Measurements from ENCODE around the gene MAGI2. TPM values are rescaled to one million over a fixed set of nuclear protein-coding genes. Genes with fewer than 3 reads are reported as not detected.

The MAGI2 gene
- total RNA-seq, 1 donor from 2014 or later = 6.0 TPM

DNA sequence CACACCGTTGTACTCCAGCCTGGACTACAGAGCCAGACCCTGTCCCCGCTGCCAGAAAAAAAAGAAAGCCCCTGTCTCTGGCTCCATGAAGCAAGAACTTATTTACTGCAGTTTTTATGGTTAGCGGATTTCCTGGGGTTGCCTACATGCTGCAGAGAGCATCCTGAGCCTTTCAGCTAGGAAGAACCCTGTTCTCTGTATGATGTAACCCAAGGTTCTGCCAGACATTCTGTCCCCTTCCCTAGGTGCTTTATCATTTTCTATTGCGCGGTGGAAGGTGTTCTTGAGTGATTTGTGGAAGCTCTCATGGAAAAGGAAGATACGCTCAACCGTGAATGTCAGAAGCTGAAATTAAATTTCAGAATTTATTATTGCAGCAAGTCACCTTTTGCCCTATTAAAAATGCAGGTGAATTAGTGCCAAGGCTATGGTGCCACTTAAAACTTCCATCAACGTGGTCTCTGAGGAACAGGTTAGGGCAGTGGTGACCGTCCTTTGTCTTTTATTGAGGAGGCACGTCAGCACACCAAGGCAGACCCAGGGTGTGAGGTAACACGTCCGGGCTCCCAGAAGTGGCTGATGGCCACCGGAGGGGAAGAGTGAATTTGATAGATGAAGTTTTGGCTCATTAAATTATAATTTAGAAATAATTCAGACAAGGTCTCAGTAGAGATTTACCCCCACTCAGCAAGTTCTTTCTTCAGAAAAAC is 1381.8 kb downstream of the MAGI2 start:
- no peak for DNase-seq (ENCODE audit: low read depth)

DNA sequence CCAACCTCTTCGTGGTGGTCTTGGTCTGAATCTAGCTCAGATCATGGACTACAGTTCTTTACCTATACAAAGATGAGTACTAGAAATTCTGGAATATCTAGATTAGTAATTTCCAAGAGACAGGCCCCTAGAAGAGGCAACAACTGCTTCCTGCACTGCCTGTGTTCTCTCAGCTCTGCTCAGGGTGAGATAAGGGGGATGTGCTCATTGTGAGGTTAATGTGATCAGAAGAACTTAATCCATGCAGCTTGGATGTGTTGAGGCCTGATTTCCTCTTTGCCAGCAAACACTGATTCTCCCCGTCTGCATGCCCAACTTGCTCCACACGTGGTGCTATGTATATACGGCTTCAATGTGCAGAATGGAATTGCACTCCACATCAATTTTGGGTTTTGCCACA is 1386.9 kb downstream of the MAGI2 start:
- DNase-seq (ENCODE audit: low read depth) = no peak

DNA sequence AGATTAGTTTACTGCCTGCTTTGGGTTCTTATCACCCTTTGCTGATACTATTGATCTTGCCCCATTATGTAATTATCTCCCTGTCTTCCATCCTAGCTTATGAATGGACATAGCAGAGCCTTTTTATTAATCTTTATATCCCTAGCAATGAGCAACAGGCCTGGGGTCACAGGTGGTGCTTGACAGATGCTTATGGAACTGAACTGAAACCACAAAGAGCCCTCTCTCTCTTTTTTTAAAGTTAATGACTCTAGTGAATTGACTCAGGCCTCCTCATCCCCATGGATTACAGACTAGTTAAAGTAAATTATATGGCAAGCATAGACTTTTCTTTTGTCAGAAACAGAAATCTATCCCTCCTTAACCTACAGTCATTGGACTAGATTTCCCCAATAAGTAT is 1389.7 kb downstream of the MAGI2 start:
- DNase-seq (ENCODE audit: low read depth) = peak; percentile 59

DNA sequence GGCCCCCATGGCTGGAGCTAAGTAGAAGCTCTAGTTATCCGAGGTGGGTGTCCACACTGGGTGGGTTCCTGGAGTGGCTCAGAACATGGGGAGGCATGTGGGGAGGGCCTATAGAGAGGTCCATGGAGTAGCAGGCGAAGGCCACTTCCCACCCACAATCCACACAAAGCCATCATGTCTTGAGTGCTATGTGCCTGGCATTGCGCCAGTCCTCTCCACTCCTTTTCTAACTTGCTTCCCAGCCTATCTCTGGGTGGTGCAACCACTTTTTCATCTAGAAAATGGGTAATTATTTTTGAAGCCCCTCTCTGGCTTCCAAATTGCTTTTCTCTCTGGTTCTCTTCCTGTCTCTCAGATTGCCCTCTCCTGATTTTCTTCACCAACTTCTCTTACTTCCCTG is 1391.3 kb downstream of the MAGI2 start:
- no peak for DNase-seq (ENCODE audit: low read depth)

DNA sequence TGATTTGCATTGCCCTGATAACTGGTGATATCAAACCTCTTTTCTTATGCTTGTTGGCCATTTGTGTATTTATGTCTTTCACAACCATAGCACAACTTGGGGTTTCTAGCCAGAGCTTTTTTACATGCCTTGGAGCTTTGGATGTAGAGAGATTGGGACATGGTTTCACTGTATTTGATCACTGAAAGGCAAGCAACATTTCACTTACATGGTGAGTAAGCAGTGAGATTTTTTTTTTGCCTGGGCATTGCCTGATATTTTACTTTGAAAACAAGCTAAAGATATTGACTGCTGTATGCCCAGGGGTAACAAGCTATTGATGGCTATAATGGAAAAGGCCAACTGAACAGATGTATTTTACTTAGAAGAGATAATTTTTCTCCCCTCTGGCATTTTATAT is 1395.9 kb downstream of the MAGI2 start:
- peak; percentile 20 for DNase-seq (ENCODE audit: low read depth)

DNA sequence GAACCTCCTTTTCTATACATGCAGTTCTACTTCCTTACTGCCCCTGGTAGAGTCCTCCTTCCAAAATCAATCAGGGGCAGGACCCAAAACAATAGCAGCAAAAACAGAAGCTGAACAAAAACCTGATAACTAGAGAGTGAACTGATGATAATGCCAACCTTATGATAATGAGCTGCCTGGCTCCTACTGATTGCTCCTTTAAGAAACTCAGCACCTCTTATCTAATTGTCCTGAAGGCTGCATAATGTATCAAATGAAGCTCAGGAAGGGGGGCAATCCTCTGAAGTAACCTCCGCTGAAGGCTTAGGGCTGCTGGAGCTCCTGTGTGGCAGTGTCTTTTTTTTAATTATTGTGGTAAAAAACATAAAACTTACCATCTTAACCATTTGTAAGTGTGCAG is 1397.9 kb downstream of the MAGI2 start:
- no peak for DNase-seq (ENCODE audit: low read depth)

DNA sequence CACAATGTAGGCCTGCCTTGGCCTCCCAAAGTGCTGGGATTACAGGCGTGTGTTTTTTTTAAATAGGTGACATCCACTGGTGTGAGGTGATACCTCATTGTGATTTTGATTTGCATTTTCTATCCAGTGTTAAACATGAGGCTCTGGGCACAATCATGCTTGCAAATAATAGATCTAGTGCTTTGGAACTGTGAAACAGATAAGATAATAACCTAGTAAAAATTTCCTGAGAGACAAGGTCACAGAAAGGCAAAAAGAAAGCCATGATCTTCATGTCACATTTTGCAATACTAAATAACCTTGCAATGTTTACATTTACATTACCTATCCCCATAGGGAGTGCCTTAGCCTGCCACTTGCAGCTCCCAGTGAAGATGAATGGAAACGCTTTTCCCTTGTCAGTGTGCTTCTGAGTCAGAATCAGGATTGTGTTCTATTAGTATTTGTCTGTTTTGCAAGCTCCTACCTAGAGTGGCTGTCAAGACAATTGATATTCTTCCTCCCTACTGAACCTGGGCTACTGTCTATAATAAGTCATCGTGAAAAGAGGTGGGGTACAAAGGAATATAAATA is 1398.4 kb downstream of the MAGI2 start:
- no peak for DNase-seq (ENCODE audit: low read depth)

DNA sequence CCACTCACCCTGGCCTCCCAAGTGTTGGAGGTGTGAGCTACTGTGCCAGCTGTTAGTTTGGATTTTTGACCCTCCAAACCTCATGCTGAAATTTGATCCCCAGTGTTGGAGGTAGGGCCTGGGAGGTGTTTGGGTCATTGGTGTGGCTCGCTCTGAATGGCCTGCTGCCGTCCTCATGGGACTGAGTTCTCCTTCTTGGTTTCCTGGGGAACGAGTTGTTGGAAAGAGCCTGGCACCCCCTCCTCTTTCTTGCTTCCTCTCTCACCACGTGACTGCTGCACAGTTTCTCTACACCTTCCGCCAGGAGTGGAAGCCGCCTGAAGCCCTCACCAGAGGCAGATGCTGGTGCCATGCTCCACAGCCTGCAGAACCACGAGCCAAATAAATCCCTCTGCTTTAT is 1401.4 kb downstream of the MAGI2 start:
- DNase-seq (ENCODE audit: low read depth) = peak; percentile 34

DNA sequence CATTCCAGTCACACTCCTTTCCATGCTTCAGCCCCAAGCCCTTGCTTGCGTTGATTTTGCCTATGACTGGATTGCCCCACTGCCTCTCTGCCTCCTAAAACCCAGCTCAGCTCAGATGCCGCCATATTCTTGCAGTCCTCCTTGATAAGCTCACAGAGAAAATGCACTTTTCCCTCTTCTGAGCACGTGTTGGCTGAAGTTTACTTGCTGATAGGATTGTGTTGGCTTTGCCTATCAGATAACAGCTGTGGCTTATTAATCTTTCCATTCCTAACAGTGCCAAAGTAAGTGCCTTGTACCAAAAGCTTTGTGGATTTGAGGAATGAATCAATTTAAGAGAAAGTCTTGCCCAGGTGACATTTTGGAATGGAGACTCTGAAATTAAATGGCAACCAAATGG is 1405.7 kb downstream of the MAGI2 start:
- no peak for DNase-seq (ENCODE audit: low read depth)

DNA sequence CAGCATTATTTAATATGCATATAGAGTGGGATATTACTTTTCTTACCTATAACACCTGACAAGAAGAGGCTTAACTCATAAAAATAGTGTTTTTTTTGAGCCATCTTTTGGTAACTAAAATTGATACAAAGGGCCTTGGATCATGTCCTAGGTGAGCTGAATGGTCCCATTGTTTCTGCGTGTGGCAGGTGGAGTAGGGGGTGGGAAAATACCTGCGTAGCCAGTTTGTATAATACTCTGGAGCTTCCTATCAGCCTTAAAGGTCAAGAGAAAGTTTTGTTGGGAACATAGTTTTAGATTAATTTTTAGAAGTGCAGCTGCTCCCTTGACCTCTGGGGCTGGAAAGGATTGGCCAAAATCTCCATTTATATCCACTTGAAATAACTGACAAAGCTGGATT is 1410.3 kb downstream of the MAGI2 start:
- DNase-seq (ENCODE audit: low read depth) = no peak

DNA sequence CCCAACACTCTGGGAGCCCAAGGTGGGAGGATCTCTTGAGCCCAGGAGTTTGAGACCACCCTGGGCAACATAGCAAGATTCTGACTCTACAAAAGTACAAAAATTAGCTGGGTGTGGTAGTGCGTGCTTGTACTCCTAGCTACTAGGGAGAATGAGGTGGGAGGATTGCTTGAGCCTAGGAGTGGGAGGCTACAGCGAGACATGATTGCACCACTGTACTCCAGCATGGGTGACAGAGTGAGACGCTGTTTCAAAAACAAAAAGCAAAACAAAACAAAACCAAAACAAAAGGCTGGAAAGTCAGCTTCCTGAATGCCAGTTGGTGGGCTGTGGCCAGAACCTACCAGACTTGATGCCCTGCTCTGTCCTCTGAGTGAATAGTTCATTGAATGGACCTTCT is 1412.0 kb downstream of the MAGI2 start:
- DNase-seq (ENCODE audit: low read depth) = no peak

DNA sequence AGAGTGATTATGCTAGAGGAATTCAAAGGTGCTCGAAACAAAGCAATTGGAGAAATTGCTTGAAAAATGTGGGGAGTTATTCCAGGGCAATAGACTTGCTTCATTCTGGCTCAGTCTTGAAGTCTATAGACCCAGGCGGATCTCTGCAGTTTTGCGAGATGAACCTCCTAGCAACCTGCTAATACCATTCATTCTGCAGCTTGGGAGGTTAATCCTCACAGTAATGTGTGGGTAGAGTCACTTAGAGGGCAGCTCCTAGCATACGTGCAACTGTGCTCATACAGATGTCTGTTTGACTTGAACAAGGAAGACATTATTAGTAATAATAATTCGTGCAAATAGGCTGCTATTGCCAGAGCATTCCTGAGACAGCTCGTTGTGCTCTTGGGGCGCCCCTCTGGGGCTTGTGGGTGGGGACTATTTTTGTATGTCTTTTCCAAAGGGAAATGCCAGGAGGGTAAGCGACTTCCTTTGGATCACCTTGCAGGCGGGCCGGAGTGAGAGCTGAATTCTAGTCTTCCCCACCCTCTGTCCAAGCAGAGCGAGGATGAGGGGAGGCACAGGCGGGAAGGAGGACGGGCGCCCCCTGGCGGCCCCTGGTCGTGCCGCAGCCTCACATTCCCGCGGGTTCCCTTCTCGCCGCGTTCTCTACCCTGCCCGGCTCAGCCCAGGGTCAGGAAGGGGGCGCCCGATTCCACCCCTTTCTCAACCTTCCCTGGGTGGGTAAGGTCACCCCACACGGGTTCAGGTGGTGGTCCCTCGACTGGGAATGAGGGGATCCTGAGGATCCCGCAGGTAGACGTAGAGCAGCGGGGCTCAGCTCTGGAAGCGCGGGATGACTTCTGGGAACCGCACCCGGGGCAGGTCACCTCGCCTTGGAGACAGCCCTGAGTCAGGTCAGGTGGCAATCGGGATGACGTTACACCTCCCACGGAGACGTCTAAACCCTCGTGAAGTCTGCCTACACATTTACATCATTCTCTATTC is 1413.4 kb downstream of the MAGI2 start:
- no peak for DNase-seq (ENCODE audit: low read depth)

DNA sequence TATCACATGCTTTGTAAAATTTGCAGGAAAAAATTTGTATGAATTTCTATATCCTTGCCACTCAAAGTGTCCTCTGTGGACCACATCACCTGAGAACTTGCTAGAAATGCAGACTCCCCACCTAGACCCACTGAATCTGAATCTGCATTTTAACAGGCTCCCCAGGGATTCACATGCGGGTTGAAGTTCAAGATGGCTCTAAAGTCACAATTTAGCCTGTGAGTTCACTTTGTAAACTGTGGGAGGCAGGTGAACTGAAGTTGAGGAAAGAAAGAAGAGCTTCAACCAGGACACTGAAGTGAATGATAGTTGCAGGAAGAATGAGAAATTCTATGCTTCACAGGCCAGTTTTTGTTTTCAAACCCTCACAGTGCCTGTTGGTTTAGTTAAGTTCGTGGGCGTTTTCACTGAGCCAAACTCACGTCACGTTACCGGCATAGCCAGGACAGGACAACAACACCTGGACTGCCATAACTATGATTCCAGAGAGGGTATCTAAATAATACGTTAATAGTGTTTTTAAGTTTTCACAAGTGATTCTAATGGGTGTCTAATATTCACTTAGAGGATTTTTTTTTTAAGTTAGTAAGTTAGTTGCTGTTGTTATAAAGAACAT is 1414.9 kb downstream of the MAGI2 start:
- DNase-seq (ENCODE audit: low read depth) = no peak

DNA sequence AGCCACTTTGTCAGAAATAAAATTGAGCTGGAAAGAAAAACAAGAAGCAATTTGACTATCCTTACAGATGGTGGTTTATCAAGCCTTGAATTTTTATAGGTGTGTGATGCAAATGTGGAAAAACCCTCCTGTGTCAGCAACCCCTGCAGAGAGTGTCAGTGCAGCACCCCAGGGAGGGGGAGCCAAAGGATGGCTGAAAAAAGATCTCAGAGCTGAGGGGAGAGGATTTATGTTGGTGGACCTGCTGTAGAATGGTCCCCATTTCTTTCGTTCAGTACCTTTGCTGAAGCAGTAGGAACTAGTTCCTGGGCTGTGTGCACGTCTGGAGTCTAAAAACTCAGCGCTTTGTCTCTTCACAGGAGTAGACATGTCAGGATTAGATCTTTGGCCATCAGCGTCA is 1415.9 kb downstream of the MAGI2 start:
- DNase-seq (ENCODE audit: low read depth) = no peak

DNA sequence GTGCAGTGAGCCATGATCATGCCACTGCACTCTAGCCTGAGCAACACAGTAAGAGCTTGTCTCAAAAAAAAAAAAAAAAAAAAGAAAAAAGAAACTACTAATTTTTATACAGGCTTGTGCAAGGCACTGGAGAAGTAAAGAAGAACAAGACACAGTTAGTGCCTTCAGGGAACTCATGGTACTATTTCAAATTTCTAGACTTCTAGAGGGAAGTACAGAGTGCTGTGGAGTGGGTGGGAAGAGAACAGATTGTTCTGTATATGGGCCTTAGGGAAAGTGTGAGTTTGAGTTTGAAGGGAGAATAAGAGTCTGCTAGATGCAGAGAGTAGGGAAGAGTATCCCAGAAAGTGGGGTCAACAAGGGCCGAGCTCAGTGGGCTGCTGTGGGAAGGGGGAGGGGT is 1420.1 kb downstream of the MAGI2 start:
- no peak for DNase-seq (ENCODE audit: low read depth)

DNA sequence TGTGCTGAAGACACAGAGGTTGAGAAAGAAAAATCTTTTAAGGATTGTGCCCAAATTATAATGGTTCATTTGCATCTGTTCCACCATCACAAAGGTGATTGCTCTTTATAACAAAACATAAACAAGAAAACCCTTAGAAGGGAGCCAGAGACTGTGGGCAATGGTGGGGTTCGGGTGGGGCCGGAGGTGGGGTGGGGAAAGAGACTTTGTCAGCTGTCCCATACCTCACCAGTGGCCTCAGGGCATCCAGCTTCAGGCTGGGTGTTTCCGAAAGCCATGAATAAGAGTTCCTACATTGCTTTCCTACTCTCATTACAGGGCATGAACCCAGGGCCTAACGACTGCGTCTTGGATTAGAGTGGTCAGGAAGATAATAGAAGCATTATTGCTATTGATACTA is 1427.0 kb downstream of the MAGI2 start:
- DNase-seq (ENCODE audit: low read depth) = peak; percentile 25

DNA sequence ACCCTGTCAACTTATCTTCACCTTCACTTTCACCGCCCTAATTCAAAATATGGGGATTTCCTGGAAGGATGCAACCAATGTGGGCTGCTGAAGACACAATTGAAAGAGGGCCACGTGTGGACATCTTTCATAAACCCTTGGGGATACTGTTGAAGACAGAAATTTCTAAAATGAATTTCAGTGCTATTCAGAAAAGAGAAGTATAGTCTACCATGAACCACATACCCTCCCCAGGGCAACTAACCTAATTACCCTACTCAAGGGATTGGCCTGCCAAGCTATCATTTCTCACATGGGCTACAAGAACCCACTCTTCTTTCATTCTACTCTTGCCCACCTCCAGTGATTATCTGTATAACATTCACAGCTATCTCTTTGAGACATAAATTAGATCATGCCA is 1428.9 kb downstream of the MAGI2 start:
- DNase-seq (ENCODE audit: low read depth) = no peak

DNA sequence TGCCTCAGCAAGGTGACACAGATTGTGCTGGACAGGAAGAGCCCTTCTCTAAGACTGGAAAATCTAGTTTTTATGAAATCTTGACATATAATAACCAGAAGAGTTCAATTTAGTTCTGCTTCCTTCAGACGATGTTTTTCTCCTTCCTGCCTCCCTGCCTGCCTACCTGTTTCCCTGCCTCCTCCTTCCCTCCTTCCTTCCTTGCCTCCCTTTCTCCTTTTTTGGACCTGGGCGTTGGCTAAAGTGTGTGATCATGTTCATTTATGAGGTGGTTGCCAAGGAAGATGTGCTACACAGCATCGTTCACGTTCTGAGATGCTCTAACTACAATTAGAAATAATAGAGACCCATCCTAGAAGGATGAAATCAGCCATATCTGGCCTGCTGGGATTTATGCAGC is 1430.3 kb downstream of the MAGI2 start:
- DNase-seq (ENCODE audit: low read depth) = no peak

DNA sequence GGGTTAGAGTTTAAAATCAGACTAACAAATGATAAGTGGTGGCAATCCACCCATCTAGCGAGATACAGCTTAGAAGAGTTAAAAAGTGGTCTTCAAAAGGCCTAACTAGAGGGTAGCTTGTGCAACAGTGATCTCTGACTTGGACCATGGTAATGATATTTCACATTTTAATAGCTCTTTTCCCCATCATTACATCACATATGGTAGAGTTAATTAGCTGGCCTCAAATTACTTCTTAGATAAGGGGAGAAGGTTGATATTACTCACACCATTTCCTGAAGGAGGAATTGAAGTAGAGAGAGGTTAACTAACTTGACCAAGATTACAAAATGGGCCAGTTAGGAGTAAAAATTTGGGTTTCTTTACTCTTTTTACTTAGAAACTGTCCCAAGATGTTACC is 1431.3 kb downstream of the MAGI2 start:
- no peak for DNase-seq (ENCODE audit: low read depth)

DNA sequence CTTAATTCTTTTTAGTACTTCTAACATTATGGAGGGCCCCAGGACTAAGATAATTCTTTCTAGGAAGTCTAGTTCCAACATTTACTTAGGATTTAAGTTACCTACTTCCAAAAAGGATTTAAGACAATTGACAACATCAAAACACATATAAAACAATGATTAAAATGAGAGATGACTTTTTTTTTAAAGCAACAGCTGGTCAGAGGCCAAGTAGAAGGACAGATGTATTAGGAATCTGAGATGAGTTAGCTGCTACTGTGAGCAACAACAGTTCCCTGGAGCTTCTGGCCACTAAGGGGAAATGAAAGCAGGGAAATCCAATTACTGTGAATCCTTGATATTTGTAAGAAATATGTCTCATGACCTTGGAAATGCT is 1432.6 kb downstream of the MAGI2 start:
- peak; percentile 72 for DNase-seq (ENCODE audit: low read depth)

DNA sequence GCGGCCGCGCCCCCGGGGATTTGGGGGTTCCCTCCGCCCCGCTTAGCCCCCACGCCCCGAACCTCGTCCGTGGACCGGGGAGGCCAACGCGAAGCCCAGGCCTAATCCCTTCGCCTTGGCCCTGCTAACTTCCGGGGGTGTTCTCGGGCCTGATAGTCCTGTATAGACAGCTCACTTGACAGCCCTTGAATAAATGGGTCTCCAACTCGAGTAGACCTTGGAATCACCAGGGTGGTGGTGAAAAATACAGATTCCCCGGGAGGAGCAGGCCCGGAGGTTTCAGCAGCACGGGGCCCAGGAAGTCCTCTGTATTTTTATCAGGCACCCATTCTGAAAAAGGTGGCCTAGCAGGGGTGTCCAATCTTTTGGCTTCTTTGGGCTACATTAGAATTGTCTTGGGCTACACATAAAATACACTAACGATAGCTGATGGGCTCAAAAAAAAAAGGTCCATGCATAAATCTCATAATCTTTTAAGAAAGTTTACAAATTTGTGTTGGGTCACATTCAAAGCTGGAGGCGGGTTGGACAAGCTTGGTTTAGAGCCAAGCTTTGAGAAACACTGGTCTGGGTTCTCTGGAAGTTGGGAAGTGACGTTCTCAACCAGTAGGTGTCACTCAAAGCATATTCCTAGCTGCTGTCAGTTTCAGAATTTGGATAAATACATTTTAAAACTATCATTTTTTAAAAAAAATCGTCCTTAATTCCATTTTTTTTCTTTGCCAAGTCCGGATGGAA is 1433.2 kb downstream of the MAGI2 start:
- peak; percentile 93 for DNase-seq (ENCODE audit: low read depth)

Data from myocyte (in vitro differentiated cells).